IMR-90 (cell line): Measurements from ENCODE around the gene COG1. TPM values are rescaled to one million over a fixed set of nuclear protein-coding genes. Genes with fewer than 3 reads are reported as not detected.

Experiments used
- ATAC-seq: fragments of 200-7000 bp; cut with Tn5 transposase; 2 replicates; pipeline ENCODE4 v1.9.1; 2020; ENCODE audit warnings: low read depth, mild to moderate bottlenecking, moderate library complexity
- BruUV-seq: library from RNA; stranded (reverse); fragments of 400-500 nt; replicated peaks from 2 replicates; lab custom pipeline; 2021; lab: Mats Ljungman, UMichigan
- CTCF ChIA-PET: fragments of 300-600 bp; formaldehyde crosslinking; extraction: SDS; loops from one replicate; lab custom pipeline; 2021; ENCODE audit warnings: antibody characterized with exemption; lab: Yijun Ruan, JAX
- POLR2A ChIA-PET: fragments of 300-600 bp; sonication (Branson Sonifier 250); formaldehyde crosslinking; loops from one replicate; lab custom pipeline; 2022; ENCODE audit warnings: antibody characterized with exemption; ENCODE audit not compliant: unreplicated experiment; lab: Charles Lee
- DNase-seq: peaks from one replicate; pipeline ENCODE4 v3.0.0; 2013
- H2AFZ ChIP-seq: replicated peaks from 2 replicates; pipeline ENCODE3; 2013; ENCODE audit warnings: low read length, mild to moderate bottlenecking; ENCODE audit not compliant: poor library complexity
- H2AK5ac ChIP-seq: 2 replicates; pipeline ENCODE4 v1.6.1; 2013; ENCODE audit warnings: low read depth, low read length, inconsistent platforms
- H2AK9ac ChIP-seq: replicated peaks from 2 replicates; pipeline ENCODE3; 2013; ENCODE audit warnings: mild to moderate bottlenecking, low read depth, low read length, moderate library complexity; ENCODE audit not compliant: poor library complexity
- H2BK120ac ChIP-seq: 2 replicates; pipeline ENCODE4 v1.6.1; 2013; ENCODE audit warnings: low read depth, low read length, inconsistent platforms
- H2BK15ac ChIP-seq: 3 replicates; pipeline ENCODE4 v1.6.1; 2013; ENCODE audit warnings: low read depth, low read length, inconsistent platforms
- H2BK20ac ChIP-seq: 2 replicates; pipeline ENCODE4 v1.6.1; 2013; ENCODE audit warnings: low read depth, mild to moderate bottlenecking, inconsistent platforms, low read length, moderate library complexity
- H2BK5ac ChIP-seq: 2 replicates; pipeline ENCODE4 v1.6.1; 2013; ENCODE audit warnings: mild to moderate bottlenecking, low read depth, low read length, inconsistent platforms; ENCODE audit not compliant: poor library complexity, severe bottlenecking
- H3K14ac ChIP-seq: replicated peaks from 2 replicates; pipeline ENCODE4 v1.6.1; 2013; ENCODE audit warnings: low read depth, low read length, inconsistent platforms
- H3K18ac ChIP-seq: 2 replicates; pipeline ENCODE4 v1.6.1; 2013; ENCODE audit warnings: low read depth, low read length, control low read depth
- H3K23ac ChIP-seq: 2 replicates; pipeline ENCODE4 v1.6.1; 2013; ENCODE audit warnings: low read depth, low read length, inconsistent platforms
- H3K27ac ChIP-seq: 2 replicates; pipeline ENCODE4 v1.5.1; 2013; ENCODE audit warnings: mild to moderate bottlenecking, control low read depth, low read length; ENCODE audit not compliant: insufficient read depth
- H3K27me3 ChIP-seq: 2 replicates; pipeline ENCODE4 v1.6.1; 2013; ENCODE audit warnings: low read length; ENCODE audit not compliant: control insufficient read depth, insufficient read depth
- H3K36me3 ChIP-seq: 2 replicates; pipeline ENCODE4 v1.6.1; 2013; ENCODE audit warnings: low read length, mixed read lengths; ENCODE audit not compliant: control insufficient read depth, insufficient read depth
- H3K4ac ChIP-seq: 2 replicates; pipeline ENCODE4 v1.6.1; 2013; ENCODE audit warnings: low read depth, low read length, inconsistent platforms
- H3K4me1 ChIP-seq: 2 replicates; pipeline ENCODE4 v1.6.1; 2013; ENCODE audit warnings: low read length, mixed read lengths; ENCODE audit not compliant: control insufficient read depth, insufficient read depth
- H3K4me2 ChIP-seq: 2 replicates; pipeline ENCODE4 v1.6.1; 2013; ENCODE audit warnings: low read depth, mild to moderate bottlenecking, control low read depth, low read length, moderate library complexity
- H3K4me3 ChIP-seq: 2 replicates; pipeline ENCODE4 v1.5.1; 2013; ENCODE audit warnings: low read depth, mild to moderate bottlenecking, control low read depth, low read length, moderate library complexity; ENCODE audit not compliant: insufficient read depth
- H3K56ac ChIP-seq: 2 replicates; pipeline ENCODE4 v1.6.1; 2013; ENCODE audit warnings: low read length, inconsistent platforms; ENCODE audit not compliant: insufficient read depth; ENCODE audit errors: extremely low read depth
- H3K79me1 ChIP-seq, 2 experiments: 2 replicates each; pipeline ENCODE4 v1.6.1; 2013; ENCODE audit warnings: low read length in 2 of 2, inconsistent platforms in 1 of 2, low read depth in 1 of 2
- H3K9ac ChIP-seq: 2 replicates; pipeline ENCODE4 v1.6.1; 2013; ENCODE audit warnings: low read depth, low read length, control low read depth
- H3K9me1 ChIP-seq: 2 replicates; pipeline ENCODE4 v1.6.1; 2013; ENCODE audit warnings: low read length, inconsistent platforms; ENCODE audit not compliant: insufficient read depth
- H3K9me3 ChIP-seq: 2 replicates; pipeline ENCODE4 v1.6.1; 2013; ENCODE audit warnings: low read length; ENCODE audit not compliant: control insufficient read depth, insufficient read depth
- H4K20me1 ChIP-seq: 2 replicates; pipeline ENCODE4 v1.6.1; 2013; ENCODE audit warnings: low read length, inconsistent platforms; ENCODE audit not compliant: insufficient read depth
- H4K5ac ChIP-seq: 2 replicates; pipeline ENCODE4 v1.6.1; 2013; ENCODE audit warnings: mild to moderate bottlenecking, low read depth, low read length, control low read depth
- H4K8ac ChIP-seq, 2 experiments: 2 replicates each; pipeline ENCODE4 v1.6.1; 2013; ENCODE audit warnings: low read depth in 2 of 2, low read length in 2 of 2, control low read depth in 1 of 2, inconsistent platforms in 1 of 2
- H4K91ac ChIP-seq: 2 replicates; pipeline ENCODE4 v1.6.1; 2013; ENCODE audit warnings: low read depth, low read length, inconsistent platforms; ENCODE audit not compliant: insufficient read depth
- CEBPB ChIP-seq: IDR thresholded peaks from 2 replicates; pipeline ENCODE4 v1.6.1; 2012; ENCODE audit warnings: low read depth, low read length, improper control_type of control experiment
- MXI1 ChIP-seq: IDR thresholded peaks from 2 replicates; pipeline ENCODE4 v1.6.1; 2012; ENCODE audit warnings: low read depth, mild to moderate bottlenecking, low read length, moderate library complexity, borderline replicate concordance
- POLR2A ChIP-seq: IDR thresholded peaks from 2 replicates; pipeline ENCODE4 v1.6.1; 2012; ENCODE audit warnings: mild to moderate bottlenecking, low read depth, low read length
- RAD21 ChIP-seq: IDR thresholded peaks from 2 replicates; pipeline ENCODE4 v1.6.1; 2012; ENCODE audit warnings: low read length, improper control_type of control experiment
- RFX5 ChIP-seq: IDR thresholded peaks from 2 replicates; pipeline ENCODE4 v1.8.0; 2012; ENCODE audit warnings: low read depth, mild to moderate bottlenecking, low read length, moderate library complexity
- WGBS, 2 experiments: methylation state at CpG; one replicate each; pipeline versions ENCODE4 v1.1.5 to v1.1.7; 2013; ENCODE audit warnings: missing lambda C conversion rate in 2 of 2; ENCODE audit not compliant: insufficient read length in 1 of 2; ENCODE audit errors: extremely low coverage in 2 of 2; 5-methylcytosine and 5-hydroxymethylcytosine counted together
- dilution Hi-C: fragments of 300-500 bp; cut with HindIII; formaldehyde crosslinking; loops from one replicate; pipeline ENCODE4 v1.14.3; 2018; ENCODE audit warnings: low sequenced_read_pairs; ENCODE audit not compliant: unreplicated experiment
- in situ Hi-C: fragments of 300-500 bp; cut with MboI; formaldehyde crosslinking; loops from 3 replicates; pipeline ENCODE4 v1.14.3; 2019; ENCODE audit warnings: low sequenced_read_pairs, inconsistent platforms, mixed read lengths
- intact Hi-C: fragments of 100-400 bp; cut with micrococcal nuclease; formaldehyde crosslinking; loops from 2 replicates; pipeline ENCODE4 v1.10.0; 2022
- polyA plus RNA-seq, 3 experiments: library from polyadenylated mRNA; depleted of rRNA; stranded (reverse); fragments of >200 nt; gene quantifications; 2 replicates each; pipeline ENCODE4 v1.2.3, GENCODE V29; 2012; ENCODE audit warnings: low replicate concordance in 1 of 3
- total RNA-seq: library from RNA; depleted of rRNA; stranded (reverse); fragments of >200 nt; gene quantifications from 2 replicates; pipeline ENCODE4 v1.2.3, GENCODE V29; 2012
- TF ChIP-seq, protein P1 (sequence below): conservative IDR thresholded peaks from 2 replicates; pipeline ENCODE4 v1.5.1; 2012; ENCODE audit warnings: mild to moderate bottlenecking, low read depth, low read length, improper control_type of control experiment

The COG1 gene
- total and polyA plus RNA-seq, 2 of the 4 experiments (the other 2 are of a cell fraction) = 18.3 to 35.1 TPM

GRCh38 chr17:73165616-73166404, 27.0 kb upstream of the COG1 start (continued):
- no peak for TF ChIP-seq RFX5
- TF ChIP-seq RAD21 = no peak
- TF ChIP-seq POLR2A = no peak

- dilution Hi-C loops (no loop called here), intact Hi-C loops (no loop called here), in situ Hi-C loops (no loop called here)
- no peak overlapping the region for H3K18ac ChIP-seq
- H3K9me3 ChIP-seq = peaks cover 2% of the 10 kb centered on the region; the same call in 1 of the 2 replicates
- H3K14ac ChIP-seq = no peak overlapping the region
- no peak overlapping the region for H3K4me3 ChIP-seq
- CTCF ChIA-PET = no interaction called here
- H3K4ac ChIP-seq = no peak overlapping the region
- POLR2A ChIA-PET = no interaction called here
- no peak overlapping the region for H3K9ac ChIP-seq
- no peak for ATAC-seq
- H4K8ac ChIP-seq = no peak overlapping the region
- H3K79me1 ChIP-seq = no peaks in the 10 kb centered on the region
- H4K20me1 ChIP-seq = 0 out of 2 replicates have a peak, but pooled peaks cover 3% of the 10 kb centered on the region
- H2BK120ac ChIP-seq = no peak overlapping the region
- H2BK20ac ChIP-seq = no peak overlapping the region
- no peak for DNase-seq
- no CpG with 5 or more reads among the region's 8 CpGs for WGBS, 2 experiments
- H2AFZ ChIP-seq = no peak overlapping the region
- no TSS peak for BruUV-seq
- H3K27ac ChIP-seq = no peak overlapping the region
- no peak overlapping the region for H2BK15ac ChIP-seq
- TF ChIP-seq, protein P1, sequence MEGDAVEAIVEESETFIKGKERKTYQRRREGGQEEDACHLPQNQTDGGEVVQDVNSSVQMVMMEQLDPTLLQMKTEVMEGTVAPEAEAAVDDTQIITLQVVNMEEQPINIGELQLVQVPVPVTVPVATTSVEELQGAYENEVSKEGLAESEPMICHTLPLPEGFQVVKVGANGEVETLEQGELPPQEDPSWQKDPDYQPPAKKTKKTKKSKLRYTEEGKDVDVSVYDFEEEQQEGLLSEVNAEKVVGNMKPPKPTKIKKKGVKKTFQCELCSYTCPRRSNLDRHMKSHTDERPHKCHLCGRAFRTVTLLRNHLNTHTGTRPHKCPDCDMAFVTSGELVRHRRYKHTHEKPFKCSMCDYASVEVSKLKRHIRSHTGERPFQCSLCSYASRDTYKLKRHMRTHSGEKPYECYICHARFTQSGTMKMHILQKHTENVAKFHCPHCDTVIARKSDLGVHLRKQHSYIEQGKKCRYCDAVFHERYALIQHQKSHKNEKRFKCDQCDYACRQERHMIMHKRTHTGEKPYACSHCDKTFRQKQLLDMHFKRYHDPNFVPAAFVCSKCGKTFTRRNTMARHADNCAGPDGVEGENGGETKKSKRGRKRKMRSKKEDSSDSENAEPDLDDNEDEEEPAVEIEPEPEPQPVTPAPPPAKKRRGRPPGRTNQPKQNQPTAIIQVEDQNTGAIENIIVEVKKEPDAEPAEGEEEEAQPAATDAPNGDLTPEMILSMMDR = no peak
- TF ChIP-seq CEBPB = 0 out of 2 replicates have a peak, but pooled peaks have one; percentile 12
- TF ChIP-seq MXI1 = no peak
- no peak overlapping the region for H4K5ac ChIP-seq
- H2AK9ac ChIP-seq = no peak overlapping the region
- H2AK5ac ChIP-seq = no peak overlapping the region
- no peaks in the 10 kb centered on the region; the same call in 1 of the 2 replicates for H3K9me1 ChIP-seq
- peaks cover 8% of the 10 kb centered on the region; the same call in 1 of the 2 replicates for H3K4me1 ChIP-seq
- no peak overlapping the region for H3K56ac ChIP-seq
- H3K27me3 ChIP-seq = peaks cover 61% of the 10 kb centered on the region
- H4K91ac ChIP-seq = no peak overlapping the region
- peak overlapping the region; percentile 92 for H3K4me2 ChIP-seq
- no peaks in the 10 kb centered on the region for H3K36me3 ChIP-seq
- H3K23ac ChIP-seq = no peak overlapping the region
- no peak overlapping the region for H2BK5ac ChIP-seq
Observed at GRCh38 chr17:73166731-73167581, 25.9 kb upstream of the COG1 start.
